NK-92 treated with Interleukin-12 subunit alpha and Interleukin-12 subunit beta, amount 100 ng/mL, for 24 hours (cell line): ENCODE results near the gene MGMT.
"Not testable (repeated sequence)": the region's sequence is repeated elsewhere in the genome, so short reads cannot be mapped to it uniquely, and the experiment has no call there.

ENCODE experiments used
- DNase-seq: peaks from one replicate; lab custom pipeline; 2025; lab: John Stamatoyannopoulos, UW

MGMT gene

GRCh38 chr10:129466703-129467358 lies at the start of gene MGMT:
MGMT (plus strand) TSS chr10:129467241.
- peak; percentile 77 for DNase-seq

- no peak for DNase-seq
These were observed 49.2 kb upstream of the MGMT start for GRCh38 chr10:129417870-129418269.

- DNase-seq = no peak
These were observed 48.4 kb upstream of the MGMT start for GRCh38 chr10:129418496-129419225.

GRCh38 chr10:129419397-129419796 lies 47.6 kb upstream of the MGMT start:
- DNase-seq = no peak

GRCh38 chr10:129421399-129422010 lies 45.5 kb upstream of the MGMT start:
- DNase-seq = no peak

GRCh38 chr10:129424978-129425377 lies 42.1 kb upstream of the MGMT start:
- DNase-seq = no peak

- no peak for DNase-seq
These were observed 40.4 kb upstream of the MGMT start for GRCh38 chr10:129426606-129427005.

GRCh38 chr10:129433266-129433665 lies 33.8 kb upstream of the MGMT start:
- DNase-seq = no peak

GRCh38 chr10:129435724-129436123 lies 31.3 kb upstream of the MGMT start:
- not testable (repeated sequence) for DNase-seq

- DNase-seq = no peak
These were observed 29.0 kb upstream of the MGMT start for GRCh38 chr10:129438024-129438423.

- DNase-seq = no peak
These were observed 26.8 kb upstream of the MGMT start for GRCh38 chr10:129440247-129440646.

- DNase-seq = no peak
These were observed 26.2 kb upstream of the MGMT start for GRCh38 chr10:129440722-129441316.

- DNase-seq = no peak
These were observed 25.6 kb upstream of the MGMT start for GRCh38 chr10:129441372-129442009.

GRCh38 chr10:129442866-129443265 lies 24.2 kb upstream of the MGMT start:
- no peak for DNase-seq

- no peak for DNase-seq
These were observed 22.7 kb upstream of the MGMT start for GRCh38 chr10:129444359-129444758.

- no peak for DNase-seq
These were observed 21.4 kb upstream of the MGMT start for GRCh38 chr10:129445436-129446182.

- DNase-seq = no peak
These were observed 20.9 kb upstream of the MGMT start for GRCh38 chr10:129446183-129446581.

GRCh38 chr10:129447486-129447885 lies 19.6 kb upstream of the MGMT start:
- no peak for DNase-seq

- DNase-seq = no peak
These were observed 19.0 kb upstream of the MGMT start for GRCh38 chr10:129448086-129448485.

- no peak for DNase-seq
These were observed 18.5 kb upstream of the MGMT start for GRCh38 chr10:129448539-129448938.

GRCh38 chr10:129449893-129450292 lies 17.1 kb upstream of the MGMT start:
- DNase-seq = no peak

- DNase-seq = no peak
These were observed 16.6 kb upstream of the MGMT start for GRCh38 chr10:129450391-129450790.
